GM21360 (cell line): Measurements from ENCODE around the gene PTPRE.

ENCODE experiments used
- ATAC-seq: cut with Tn5 transposase; IDR thresholded peaks from one replicate; pipeline ENCODE4 v1.9.1; 2021; ENCODE audit warnings: mild to moderate bottlenecking, moderate library complexity; ENCODE audit not compliant: unreplicated experiment

Gene PTPRE

GRCh38 chr10:127907411-127908105, 655 bp downstream of the PTPRE start:
- ATAC-seq: no peak

DNA sequence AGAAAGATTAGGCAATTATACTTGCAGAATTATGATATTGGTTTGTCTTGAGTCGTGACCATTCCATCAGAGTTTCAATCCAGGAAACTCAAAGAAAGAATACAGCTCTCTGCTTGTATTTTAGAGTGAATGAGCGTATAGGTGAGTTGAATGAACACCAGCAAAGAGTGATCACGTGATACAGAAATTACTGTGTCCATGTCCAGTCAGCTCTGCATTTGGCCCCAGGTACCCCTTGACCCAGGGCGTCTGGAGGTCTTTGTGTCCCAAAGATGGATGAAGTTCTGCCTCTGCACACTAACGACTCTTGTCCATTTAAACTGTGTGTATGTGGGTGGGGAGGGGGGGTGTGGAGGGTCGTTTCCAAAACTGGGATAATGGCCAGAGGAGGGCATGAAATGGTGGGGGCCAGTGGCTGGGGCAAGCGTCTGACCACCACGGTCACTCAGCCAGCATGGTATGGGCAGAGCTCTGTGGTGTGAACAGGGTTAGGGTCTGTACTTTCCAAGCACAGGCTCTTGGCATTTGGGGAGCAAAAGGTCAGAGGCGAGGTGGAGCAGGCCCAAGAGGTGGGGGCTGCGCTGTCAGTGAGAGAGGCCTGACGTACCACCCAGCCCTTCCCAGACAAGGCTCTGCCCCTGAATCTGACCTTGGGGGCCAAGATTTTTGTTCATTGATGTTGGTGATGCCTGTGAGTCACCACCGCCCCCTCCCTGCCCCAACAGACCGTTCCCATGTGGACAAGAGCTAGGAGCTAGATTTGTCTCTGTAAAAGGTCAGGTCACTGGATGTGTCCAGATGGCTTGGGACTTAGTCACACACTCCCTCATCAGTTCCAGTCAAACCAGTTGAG, 1.4 kb downstream of the PTPRE start:
- ATAC-seq: no peak

GRCh38 chr10:127908959-127909267, 2.0 kb downstream of the PTPRE start:
- no peak for ATAC-seq

GRCh38 chr10:127909716-127910463, 3.0 kb downstream of the PTPRE start:
- no peak for ATAC-seq

GRCh38 chr10:127910464-127910770, 3.5 kb downstream of the PTPRE start:
- no peak for ATAC-seq

- no peak for ATAC-seq
Observed at GRCh38 chr10:127911218-127911866, 4.4 kb downstream of the PTPRE start.

DNA sequence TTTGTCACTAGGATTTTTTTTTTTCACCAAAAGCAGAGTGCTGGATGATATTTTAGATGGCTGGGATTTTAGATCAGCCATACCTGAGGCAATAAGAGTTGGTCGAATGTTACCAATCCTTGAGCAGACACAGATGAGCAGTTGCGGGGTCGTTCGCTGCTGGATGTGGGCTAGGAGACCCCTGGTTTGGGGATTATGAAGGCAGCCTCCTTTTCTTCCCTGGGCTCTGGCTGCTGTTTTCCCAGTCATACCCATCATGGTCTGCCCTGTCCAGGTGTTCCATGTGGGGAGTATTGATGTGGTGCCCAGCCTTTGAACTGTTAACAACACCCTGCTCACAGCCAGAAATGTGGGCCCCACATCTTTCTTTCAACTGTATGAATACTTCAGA, 5.0 kb downstream of the PTPRE start:
- ATAC-seq: no peak

DNA sequence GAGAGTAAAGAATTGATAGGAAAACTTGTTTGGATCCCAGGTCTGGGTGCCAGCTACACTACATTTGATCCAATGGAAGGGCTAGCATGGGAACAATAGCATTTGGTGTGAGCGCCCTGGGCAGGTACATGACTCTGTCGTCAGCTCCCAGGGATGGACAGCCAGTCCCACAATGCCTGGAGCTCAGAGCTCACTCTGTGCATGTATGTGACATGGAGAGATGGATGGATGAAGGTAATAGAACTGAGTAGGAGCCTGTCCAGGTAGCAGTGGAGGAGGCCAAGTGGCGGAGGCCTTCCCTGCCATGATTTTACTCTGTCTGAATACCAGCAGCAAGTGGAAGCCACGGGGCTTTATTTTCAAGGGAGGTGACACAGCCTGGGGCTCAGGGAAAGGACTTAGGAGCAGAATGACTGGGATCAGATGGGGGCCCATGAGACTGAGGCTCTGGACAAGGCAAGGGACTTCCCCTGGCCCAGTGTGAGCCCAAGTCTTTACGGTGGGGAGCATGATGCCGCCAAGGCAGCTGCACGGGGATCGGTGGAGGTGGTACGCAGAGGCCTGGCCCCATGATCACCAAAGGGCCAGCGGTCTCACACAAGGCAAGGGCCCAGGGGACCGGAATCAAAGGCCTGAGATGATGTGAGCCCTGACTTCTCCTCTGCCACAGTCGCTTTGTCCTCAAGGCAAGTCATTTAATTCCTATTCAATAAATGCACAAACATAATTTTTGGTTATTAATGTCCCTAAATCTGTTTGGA, 5.9 kb downstream of the PTPRE start:
- ATAC-seq: no peak

DNA sequence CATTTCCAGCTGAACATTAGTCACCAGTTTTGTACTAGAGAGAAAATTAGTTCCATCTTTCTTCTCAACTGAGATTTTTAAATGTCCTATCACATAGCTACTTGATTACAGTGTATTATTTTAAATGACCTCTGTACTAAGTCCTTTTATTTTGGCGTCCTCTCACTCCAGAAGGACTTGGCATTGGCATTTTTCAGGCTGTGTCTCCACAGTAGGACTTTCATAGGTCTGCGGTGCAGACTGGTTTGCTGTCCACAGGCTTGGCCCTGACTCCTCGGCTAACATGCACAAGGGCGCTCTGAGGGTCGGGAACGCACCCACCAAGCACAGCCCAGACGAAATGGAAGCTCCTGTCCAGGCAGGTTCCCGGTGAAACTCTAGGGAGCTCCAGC, 6.5 kb downstream of the PTPRE start:
- no peak for ATAC-seq

DNA sequence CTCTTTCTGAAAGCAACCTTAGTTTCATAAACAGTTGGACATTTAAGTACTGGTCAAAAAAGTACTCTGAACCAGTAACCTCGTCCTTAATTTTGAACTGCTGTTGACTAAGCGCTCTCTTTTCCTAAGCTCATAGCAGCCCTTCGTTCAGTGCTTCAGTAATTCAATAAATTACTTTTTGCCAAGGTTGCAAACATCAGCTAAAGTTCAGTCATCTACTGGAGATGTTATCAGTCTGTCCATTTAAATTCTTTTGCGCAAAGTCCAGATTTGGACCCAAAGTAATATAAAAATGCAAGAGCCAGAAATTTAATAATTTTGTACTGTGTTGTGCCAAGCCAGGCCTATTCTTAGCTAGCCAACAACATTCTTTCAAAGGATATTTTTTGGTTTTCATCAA, 8.4 kb downstream of the PTPRE start:
- no peak for ATAC-seq

- no peak for ATAC-seq
Observed at GRCh38 chr10:127916826-127917225, 9.9 kb downstream of the PTPRE start.

GRCh38 chr10:127918572-127918971, 11.7 kb downstream of the PTPRE start:
- no peak for ATAC-seq

DNA sequence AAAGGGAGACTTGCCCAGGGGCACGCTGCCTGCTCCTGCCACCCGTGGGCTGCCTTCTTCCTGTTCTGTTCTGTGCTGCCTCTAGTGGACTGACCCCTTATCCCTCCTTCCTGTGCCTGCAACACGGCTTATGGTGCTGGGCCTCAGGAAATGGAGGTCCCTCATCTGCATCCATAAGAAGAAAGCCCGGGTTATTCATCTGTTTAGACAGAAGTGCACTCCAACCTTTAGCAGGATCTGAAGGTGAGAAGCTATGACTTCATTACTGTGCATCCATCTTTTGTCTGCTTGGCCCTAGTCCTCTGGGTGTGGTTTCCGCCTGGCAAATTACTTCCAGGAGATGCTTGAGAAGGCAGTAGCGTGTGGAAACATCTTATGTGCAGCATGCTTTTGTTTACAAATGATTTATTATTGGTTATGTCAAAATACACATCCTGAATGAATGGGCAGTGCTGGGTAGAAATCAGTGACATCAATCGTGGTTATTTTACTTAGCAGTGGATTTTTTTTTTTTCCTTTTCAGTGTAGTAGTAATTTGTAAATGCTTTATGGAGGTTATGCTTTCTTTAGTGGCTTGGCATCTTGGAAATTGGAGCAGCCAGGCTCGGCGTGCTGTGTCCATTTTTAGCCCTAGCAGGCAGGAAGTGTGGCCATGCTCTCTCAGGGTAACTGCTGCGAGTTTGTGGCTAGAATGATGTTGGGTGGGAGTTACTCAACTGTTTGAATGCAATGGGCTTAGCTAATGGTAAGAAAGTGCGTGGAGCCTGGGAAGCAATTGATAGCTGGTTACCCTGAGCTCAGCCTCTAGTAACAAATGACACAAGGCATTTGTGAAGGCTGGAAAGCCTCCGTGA, 12.7 kb downstream of the PTPRE start:
- no peak for ATAC-seq

GRCh38 chr10:127920306-127921074, 13.6 kb downstream of the PTPRE start:
- ATAC-seq: no peak

GRCh38 chr10:127921075-127921752, 14.3 kb downstream of the PTPRE start:
- no peak for ATAC-seq

- no peak for ATAC-seq
Observed at GRCh38 chr10:127921753-127922145, 14.8 kb downstream of the PTPRE start.

- ATAC-seq: no peak
Observed at GRCh38 chr10:127922206-127922605, 15.3 kb downstream of the PTPRE start.

- ATAC-seq: no peak
Observed at GRCh38 chr10:127922675-127923366, 15.9 kb downstream of the PTPRE start.
